A549 (cell line): ENCODE measurements around the gene KIAA1671.

ENCODE experiments used
- HOXA7 ChIP-seq: fragments of 250-450 bp; sonication (Bioruptor Pico); IDR thresholded peaks from 2 replicates; pipeline ENCODE4 v1.5.0; 2020; ENCODE audit warnings: mild to moderate bottlenecking, moderate library complexity
- PHF8 ChIP-seq: fragments of 200-600 bp; sonication (generic); IDR thresholded peaks from 2 replicates; pipeline ENCODE4 v1.6.1; 2016; ENCODE audit warnings: low read depth, mild to moderate bottlenecking, antibody characterized with exemption, moderate library complexity, borderline replicate concordance
- POLR2A ChIP-seq: IDR thresholded peaks from 2 replicates; pipeline ENCODE4 v1.6.1; 2012; ENCODE audit warnings: mild to moderate bottlenecking, low read length
- TF ChIP-seq, protein P1 (sequence below): fragments of >200 bp; sonication (Bioruptor Twin); formaldehyde crosslinking; IDR thresholded peaks from 3 replicates; pipeline ENCODE4 v1.5.1; 2016

DNA sequence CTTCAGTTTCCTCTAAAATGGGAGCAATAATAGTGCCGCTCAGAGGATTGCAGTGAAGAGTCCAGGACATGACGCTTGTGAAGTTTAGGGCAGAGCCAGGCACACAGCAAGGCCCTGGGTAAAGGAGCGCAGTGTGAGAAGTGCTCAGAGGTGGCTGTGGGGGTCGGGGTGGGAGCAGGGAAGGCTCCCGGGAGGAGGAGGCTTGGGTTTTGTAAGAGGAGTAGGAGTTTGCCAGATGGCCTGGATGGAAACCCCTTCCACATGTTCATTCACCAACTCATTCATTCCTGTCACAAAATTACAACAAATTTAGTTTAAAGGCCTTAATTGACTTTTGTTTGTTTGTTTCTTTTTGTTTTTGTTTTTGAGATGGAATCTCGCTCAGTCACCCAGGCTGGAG, 283.9 kb downstream of the KIAA1671 start:
- TF ChIP-seq, protein P1, sequence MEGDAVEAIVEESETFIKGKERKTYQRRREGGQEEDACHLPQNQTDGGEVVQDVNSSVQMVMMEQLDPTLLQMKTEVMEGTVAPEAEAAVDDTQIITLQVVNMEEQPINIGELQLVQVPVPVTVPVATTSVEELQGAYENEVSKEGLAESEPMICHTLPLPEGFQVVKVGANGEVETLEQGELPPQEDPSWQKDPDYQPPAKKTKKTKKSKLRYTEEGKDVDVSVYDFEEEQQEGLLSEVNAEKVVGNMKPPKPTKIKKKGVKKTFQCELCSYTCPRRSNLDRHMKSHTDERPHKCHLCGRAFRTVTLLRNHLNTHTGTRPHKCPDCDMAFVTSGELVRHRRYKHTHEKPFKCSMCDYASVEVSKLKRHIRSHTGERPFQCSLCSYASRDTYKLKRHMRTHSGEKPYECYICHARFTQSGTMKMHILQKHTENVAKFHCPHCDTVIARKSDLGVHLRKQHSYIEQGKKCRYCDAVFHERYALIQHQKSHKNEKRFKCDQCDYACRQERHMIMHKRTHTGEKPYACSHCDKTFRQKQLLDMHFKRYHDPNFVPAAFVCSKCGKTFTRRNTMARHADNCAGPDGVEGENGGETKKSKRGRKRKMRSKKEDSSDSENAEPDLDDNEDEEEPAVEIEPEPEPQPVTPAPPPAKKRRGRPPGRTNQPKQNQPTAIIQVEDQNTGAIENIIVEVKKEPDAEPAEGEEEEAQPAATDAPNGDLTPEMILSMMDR = no peak
- TF ChIP-seq POLR2A (no peak), PHF8 (no peak), HOXA7 (CRISPR knock-in tag) (no peak)
